ENCODE data around the gene ZSWIM3. TPM values are rescaled to one million over a fixed set of nuclear protein-coding genes. Genes with fewer than 3 reads are reported as not detected.

Gene ZSWIM3
- total RNA-seq (2014; rRNA removed) (2.1 and 4.2 TPM in 2 replicates), Bru-seq, nascent RNA (percentile 51 among the genes with signal in this experiment), BruChase-seq, experiment 1, labeled RNA remaining after a 6-hour chase (percentile 45 among the genes with signal in this experiment), BruChase-seq, experiment 2, labeled RNA remaining after a 2-hour chase (percentile 49 among the genes with signal in this experiment)
- long read RNA-seq, partial matches to known transcripts: 0 of 3 reads
- long read RNA-seq, other reads (novel, unspliced or antisense): 2 of 3 reads

DNA sequence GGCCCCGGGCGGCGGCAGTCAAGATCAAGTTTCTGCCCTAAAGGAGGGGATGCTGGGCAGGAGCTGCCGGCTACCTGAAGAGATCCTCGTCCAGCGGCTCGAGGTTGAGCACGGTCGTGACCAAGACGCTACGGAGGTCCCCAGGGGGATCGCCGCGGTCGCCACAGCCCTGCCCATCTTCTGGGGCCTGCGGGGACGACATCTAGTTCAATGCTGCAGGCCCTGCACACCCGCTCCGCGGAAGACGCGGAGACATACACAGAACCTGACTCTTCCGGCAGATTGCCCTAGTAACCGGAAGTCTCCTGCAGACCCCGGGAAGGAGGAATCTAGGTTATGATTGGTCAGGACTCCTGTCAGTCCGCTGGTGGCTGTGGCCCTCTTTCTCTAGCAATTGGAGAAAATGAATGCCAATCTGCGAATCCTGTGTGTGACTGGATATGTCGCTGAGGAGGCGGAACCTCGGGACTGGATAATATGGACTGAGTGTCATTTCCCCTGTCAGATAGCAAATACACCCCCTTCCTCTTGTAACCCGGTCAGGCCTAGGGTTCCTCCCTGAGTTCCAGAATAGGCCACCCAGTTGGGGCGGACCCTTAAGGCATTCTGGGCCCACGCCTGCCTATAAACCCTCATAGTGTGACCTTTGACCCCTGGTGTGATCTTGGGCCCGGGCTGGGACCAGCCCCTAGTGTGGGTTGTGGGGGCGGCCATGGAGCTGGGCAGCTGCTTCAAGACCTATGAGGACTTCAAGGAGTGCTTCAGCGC lies at the start of gene ZSWIM3, which contains the start of gene ACOT8:
TSS of gene ZSWIM3 (plus strand) at position 501 of the 768 bp plus-strand sequence. CDS start at position 713, 212 bp downstream.
TSS of gene ACOT8 (minus strand) at position 279 of the 768 bp plus-strand sequence. CDS start at position 202, 77 bp downstream.
- Histone ChIP-seq H4K20me1 (ENCODE audit: low read length) (no peaks in the 10 kb centered on the region), H3K27me3 (ENCODE audit: low read length) (no peaks in the 10 kb centered on the region), H3K79me2 (ENCODE audit: low read length) (peaks cover 25% of the 10 kb centered on the region), H3K9me3 (ENCODE audit: low read length) (no peaks in the 10 kb centered on the region), H3K4me3 (ENCODE audit: low read length) (peak within 1 kb of the TSS; percentile 87), H3K4me2 (ENCODE audit: low read length) (peak within 1 kb of the TSS; percentile 92), H3K4me1 (ENCODE audit: insufficient read depth, low read length) (peaks cover 30% of the 10 kb centered on the region), H3K36me3 (ENCODE audit: low read depth, low read length) (0 out of 2 replicates have a peak, but pooled peaks cover 8% of the 10 kb centered on the region), H3K9me2 (replicated peaks; ENCODE audit: low read length) (no peaks in the 10 kb centered on the region), H2AFZ (ENCODE audit: low read length) (peak within 1 kb of the TSS; percentile 72), H3F3A (ENCODE audit: low read length, unreplicated experiment) (no peaks in the 10 kb centered on the region), H3K9ac (ENCODE audit: low read length) (peak within 1 kb of the TSS; percentile 79), H3K27ac (ENCODE audit: low read length) (peak within 1 kb of the TSS; percentile 8; the same call in 1 of the 2 replicates)
- peak; percentile 97 for ATAC-seq
- BruUV-seq (replicated peaks): no TSS peak
- CTCF ChIA-PET: interaction anchor here (0.5 kb wide), 1 partner anchor 78 kb away, joined by 13 read pairs; no protein-coding TSS in a partner anchor
- DNase-seq: peak; percentile 100
- intact Hi-C loops (cut with micrococcal nuclease): loop anchor here (1.0 to 2.0 kb wide), 2 partner anchors 24 to 45 kb away; partner anchors contain the start of genes UBE2C and ZSWIM1
- no peak for TF ChIP-seq EZH2 (IDR thresholded peaks at IDR 0.05; ENCODE audit: low read length, unreplicated experiment)
- TF ChIP-seq, protein P1, sequence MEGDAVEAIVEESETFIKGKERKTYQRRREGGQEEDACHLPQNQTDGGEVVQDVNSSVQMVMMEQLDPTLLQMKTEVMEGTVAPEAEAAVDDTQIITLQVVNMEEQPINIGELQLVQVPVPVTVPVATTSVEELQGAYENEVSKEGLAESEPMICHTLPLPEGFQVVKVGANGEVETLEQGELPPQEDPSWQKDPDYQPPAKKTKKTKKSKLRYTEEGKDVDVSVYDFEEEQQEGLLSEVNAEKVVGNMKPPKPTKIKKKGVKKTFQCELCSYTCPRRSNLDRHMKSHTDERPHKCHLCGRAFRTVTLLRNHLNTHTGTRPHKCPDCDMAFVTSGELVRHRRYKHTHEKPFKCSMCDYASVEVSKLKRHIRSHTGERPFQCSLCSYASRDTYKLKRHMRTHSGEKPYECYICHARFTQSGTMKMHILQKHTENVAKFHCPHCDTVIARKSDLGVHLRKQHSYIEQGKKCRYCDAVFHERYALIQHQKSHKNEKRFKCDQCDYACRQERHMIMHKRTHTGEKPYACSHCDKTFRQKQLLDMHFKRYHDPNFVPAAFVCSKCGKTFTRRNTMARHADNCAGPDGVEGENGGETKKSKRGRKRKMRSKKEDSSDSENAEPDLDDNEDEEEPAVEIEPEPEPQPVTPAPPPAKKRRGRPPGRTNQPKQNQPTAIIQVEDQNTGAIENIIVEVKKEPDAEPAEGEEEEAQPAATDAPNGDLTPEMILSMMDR (conservative IDR thresholded peaks at IDR 0.05; ENCODE audit: low read depth, low read length): no peak
- TF ChIP-seq EZH2phosphoT487 (IDR thresholded peaks at IDR 0.05; ENCODE audit: borderline replicate concordance, low read length): no peak
- POLR2A ChIA-PET (ENCODE audit: unreplicated experiment): no interaction called here

DNA sequence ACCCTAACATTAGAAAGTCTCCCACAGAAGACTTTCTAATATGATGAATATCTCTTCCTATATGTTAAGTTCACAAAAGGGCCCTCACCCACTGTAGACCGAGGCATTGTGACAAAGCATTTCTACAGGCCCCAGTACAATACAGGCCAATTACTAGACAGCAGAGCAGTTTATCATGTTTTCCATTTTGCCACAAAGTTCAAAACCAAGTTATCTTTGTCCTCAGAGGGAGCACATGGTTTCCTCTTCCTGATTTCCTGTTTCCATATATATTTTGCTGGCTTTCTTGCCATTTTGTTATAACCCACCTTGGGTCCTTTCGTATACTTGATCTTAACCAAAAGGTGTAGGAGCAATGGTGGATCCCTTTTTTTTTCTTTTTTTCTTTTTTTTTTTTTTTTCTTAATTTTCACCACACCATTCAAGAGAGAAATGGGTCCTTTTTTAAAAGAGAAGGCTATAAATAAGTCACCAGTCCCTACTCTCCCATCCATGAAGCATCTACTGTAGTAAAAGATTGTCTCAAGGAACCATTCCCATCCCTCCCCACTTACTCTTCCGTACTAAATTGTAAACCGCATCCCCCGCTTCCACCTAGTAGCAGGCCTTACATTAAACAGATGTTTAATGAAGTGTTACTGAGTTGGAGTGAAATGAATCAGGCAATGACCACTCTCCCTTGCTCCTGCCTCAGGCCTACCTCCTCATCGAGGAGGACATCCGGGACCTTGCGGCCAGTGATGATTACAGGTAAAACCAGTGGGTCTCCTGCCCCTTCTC lies 47.0 kb upstream of the ZSWIM3 start:
- DNase-seq (no peak), ATAC-seq (no peak)
- Histone ChIP-seq H2AFZ (ENCODE audit: low read length) (no peak overlapping the region), H3K27ac (ENCODE audit: low read length) (no peak overlapping the region), H3F3A (ENCODE audit: low read length, unreplicated experiment) (peaks cover 4% of the 10 kb centered on the region), H3K4me2 (ENCODE audit: low read length) (no peak overlapping the region), H4K20me1 (ENCODE audit: low read length) (no peaks in the 10 kb centered on the region), H3K9ac (ENCODE audit: low read length) (no peak overlapping the region), H3K36me3 (ENCODE audit: low read depth, low read length) (peaks cover 67% of the 10 kb centered on the region), H3K4me3 (ENCODE audit: low read length) (no peak overlapping the region), H3K27me3 (ENCODE audit: low read length) (no peaks in the 10 kb centered on the region), H3K9me2 (replicated peaks; ENCODE audit: low read length) (no peaks in the 10 kb centered on the region), H3K79me2 (ENCODE audit: low read length) (peaks cover 28% of the 10 kb centered on the region), H3K4me1 (ENCODE audit: insufficient read depth, low read length) (peaks cover 21% of the 10 kb centered on the region), H3K9me3 (ENCODE audit: low read length) (no peaks in the 10 kb centered on the region)
- ChIA-PET POLR2A (ENCODE audit: unreplicated experiment) (interaction anchor here (0.6 kb wide), 1 partner anchor 23 kb away, joined by 5 read pairs; no protein-coding TSS in a partner anchor), CTCF (no interaction called here)
- TF ChIP-seq EZH2phosphoT487 (IDR thresholded peaks at IDR 0.05; ENCODE audit: borderline replicate concordance, low read length) (no peak), EZH2 (IDR thresholded peaks at IDR 0.05; ENCODE audit: low read length, unreplicated experiment) (no peak)
- intact Hi-C loops (cut with micrococcal nuclease): loop anchor here (5.0 to 10.0 kb wide), 2 partner anchors 82 to 124 kb away; partner anchors contain the start of genes CTSA, NEURL2 and PCIF1
- no TSS peak for BruUV-seq (replicated peaks)
